Activated CD8-positive, alpha-beta memory T cell treated with anti-CD3 and anti-CD28 coated beads, Interleukin-2, amount 50 U/mL, for 4 hours (primary cell): Measurements from ENCODE around the gene DNAJB1.
"Not testable (repeated sequence)": the region's sequence is repeated elsewhere in the genome, so short reads cannot be mapped to it uniquely, and the experiment has no call there.

Experiments used
- DNase-seq: peaks from one replicate; pipeline ENCODE4 v3.0.0-alpha.2; 2020

Gene DNAJB1

GRCh38 chr19:14553042-14553938 lies 35.1 kb upstream of the DNAJB1 start:
- DNase-seq = no peak

GRCh38 chr19:14552006-14552360 lies 33.8 kb upstream of the DNAJB1 start:
- DNase-seq = not testable (repeated sequence)

- peak; percentile 77 for DNase-seq
These were observed 33.2 kb upstream of the DNAJB1 start for GRCh38 chr19:14551134-14552005.

GRCh38 chr19:14550201-14550754 lies 32.1 kb upstream of the DNAJB1 start:
- no peak for DNase-seq

GRCh38 chr19:14545716-14546082 lies 27.5 kb upstream of the DNAJB1 start:
- DNase-seq = no peak

GRCh38 chr19:14544977-14545715 lies 26.9 kb upstream of the DNAJB1 start:
- no peak for DNase-seq

GRCh38 chr19:14544047-14544446 lies 25.9 kb upstream of the DNAJB1 start:
- DNase-seq = no peak

GRCh38 chr19:14542711-14543328 lies 24.6 kb upstream of the DNAJB1 start:
- DNase-seq = no peak

GRCh38 chr19:14541979-14542378 lies 23.8 kb upstream of the DNAJB1 start:
- DNase-seq = not testable (repeated sequence)

GRCh38 chr19:14540741-14541525 lies 22.7 kb upstream of the DNAJB1 start:
- DNase-seq = no peak

- peak; percentile 34 for DNase-seq
These were observed 18.9 kb upstream of the DNAJB1 start for GRCh38 chr19:14536926-14537692.

- no peak for DNase-seq
These were observed 15.3 kb upstream of the DNAJB1 start for GRCh38 chr19:14533450-14533849.

- DNase-seq = no peak
These were observed 12.3 kb upstream of the DNAJB1 start for GRCh38 chr19:14530506-14530905.

- no peak for DNase-seq
These were observed 11.8 kb upstream of the DNAJB1 start for GRCh38 chr19:14530005-14530348.

GRCh38 chr19:14529254-14530004 lies 11.2 kb upstream of the DNAJB1 start, which contains the start of gene TECR:
Gene TECR, plus strand, starts transcription at chr19:14529594. Its CDS starts 103 bp downstream, at chr19:14529697.
- peak; percentile 100 for DNase-seq

- DNase-seq = no peak
These were observed 10.4 kb upstream of the DNAJB1 start for GRCh38 chr19:14528419-14529253.

GRCh38 chr19:14526423-14526822 lies 8.2 kb upstream of the DNAJB1 start:
- DNase-seq = no peak

- DNase-seq = no peak
These were observed 7.5 kb upstream of the DNAJB1 start for GRCh38 chr19:14525729-14526128.

- no peak for DNase-seq
These were observed 2.3 kb upstream of the DNAJB1 start for GRCh38 chr19:14520543-14520942.
